Loucy (cell line): ENCODE measurements around the gene MPDU1.

Experiments
- CTCF ChIP-seq: fragments of 200-600 bp; sonication (generic); conservative IDR thresholded peaks from 2 replicates; pipeline ENCODE4 v1.5.1; 2014; ENCODE audit warnings: mild to moderate bottlenecking, antibody characterized with exemption, low read length
- EZH2phosphoT487 ChIP-seq: fragments of 200-600 bp; IDR thresholded peaks from 2 replicates; pipeline ENCODE4 v1.6.1; 2018; ENCODE audit warnings: antibody characterized with exemption, mild to moderate bottlenecking, moderate library complexity, borderline replicate concordance

- TF ChIP-seq CTCF, result no peak
- no peak for TF ChIP-seq EZH2phosphoT487
These were observed 11.4 kb upstream of the MPDU1 start for GRCh38 chr17:7572338-7572587.
